KBM-7 (cell line): Measurements from ENCODE around the gene CAMKK1.
A peak's percentile ranks its signal among the peaks of the same experiment; 100 is the strongest.

Experiments used
- DNase-seq: peaks from one replicate; pipeline ENCODE4 v3.0.0-alpha.2; 2015
- in situ Hi-C: fragments of 300-500 bp; cut with MboI; formaldehyde crosslinking; loops from 2 replicates; pipeline ENCODE4 v1.14.3; 2020; ENCODE audit warnings: low sequenced_read_pairs, low pct_unique_long_range_greater_than_20kb, mixed read lengths

CAMKK1 gene

DNA sequence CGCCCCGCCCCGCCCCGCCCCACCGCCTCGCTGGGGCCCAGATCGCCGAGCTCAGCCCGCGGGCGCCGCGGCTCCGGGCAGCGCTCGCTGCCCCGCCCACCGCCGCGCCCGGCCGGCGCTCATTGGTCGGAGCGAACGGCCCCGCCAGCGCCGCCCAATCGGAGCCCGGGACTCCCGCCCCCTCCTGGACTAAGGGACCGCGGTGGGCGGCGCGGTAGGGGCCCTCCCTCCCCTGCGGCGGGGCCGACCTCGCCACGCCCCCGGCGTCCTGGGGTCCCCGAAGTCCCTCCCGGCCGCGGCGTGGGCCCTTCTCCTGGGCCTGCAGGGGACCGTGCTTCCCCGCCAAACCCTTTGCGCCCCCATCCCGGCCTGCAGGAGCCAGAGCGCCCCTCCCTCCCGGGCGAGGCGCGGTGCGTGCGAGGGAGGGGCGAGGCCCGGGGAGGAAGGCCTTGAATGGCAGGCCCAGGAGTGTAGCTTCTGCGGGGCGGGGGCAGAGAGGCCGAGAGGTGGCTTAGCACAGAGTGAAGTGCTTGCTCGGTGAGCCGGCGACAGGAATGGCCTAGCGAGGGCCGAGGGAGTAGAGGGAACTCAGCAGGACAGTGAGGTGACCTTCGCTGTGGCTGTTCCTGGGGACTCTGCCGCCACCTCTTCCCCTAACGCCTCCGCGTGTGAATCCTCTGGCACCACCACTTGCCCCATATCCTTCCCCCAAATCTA is at the start of gene CAMKK1:
Gene CAMKK1 (minus strand): TSS at position 51 of the 717 bp plus-strand sequence. CDS start 7,366 bp downstream, outside the sequence.
- in situ Hi-C loops, result no loop called here
- peak; percentile 83 for DNase-seq

DNA sequence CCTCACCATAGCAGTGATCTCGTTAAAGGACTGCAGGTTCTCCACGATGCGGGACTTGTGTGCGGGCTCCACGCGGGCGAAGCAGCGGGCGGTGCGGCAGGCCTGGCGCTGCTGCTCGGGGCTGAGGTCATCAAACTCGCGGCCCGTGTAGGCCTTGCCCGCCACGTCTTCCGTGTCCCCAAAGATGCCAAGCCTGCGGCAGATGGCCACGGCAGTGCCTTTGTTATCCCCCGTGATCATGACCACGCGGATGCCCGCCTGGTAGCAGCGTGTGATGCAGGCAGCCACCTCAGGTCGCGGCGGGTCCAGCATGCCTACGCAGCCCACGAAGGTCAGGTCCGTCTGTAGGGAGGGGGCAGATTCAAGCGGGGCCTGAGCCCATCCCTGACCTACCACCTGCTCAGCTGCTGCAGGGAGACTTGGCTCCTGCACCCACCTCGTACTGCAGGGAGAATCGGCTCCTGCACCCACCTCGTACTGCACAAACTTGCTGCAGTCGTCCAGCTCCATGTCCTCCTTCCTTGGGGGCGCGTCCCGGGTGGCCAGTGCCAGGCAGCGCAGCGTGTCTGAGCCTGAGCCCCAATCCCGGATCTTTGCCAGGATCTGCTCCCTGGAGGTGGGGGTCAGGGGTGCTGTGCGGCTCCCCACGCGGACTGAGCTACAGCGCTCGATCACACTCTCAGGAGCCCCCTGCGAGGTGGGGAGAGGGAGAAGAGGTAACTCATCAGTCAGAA is 48.3 kb upstream of the CAMKK1 start:
- no peak for DNase-seq
- in situ Hi-C loops, result no loop called here

DNA sequence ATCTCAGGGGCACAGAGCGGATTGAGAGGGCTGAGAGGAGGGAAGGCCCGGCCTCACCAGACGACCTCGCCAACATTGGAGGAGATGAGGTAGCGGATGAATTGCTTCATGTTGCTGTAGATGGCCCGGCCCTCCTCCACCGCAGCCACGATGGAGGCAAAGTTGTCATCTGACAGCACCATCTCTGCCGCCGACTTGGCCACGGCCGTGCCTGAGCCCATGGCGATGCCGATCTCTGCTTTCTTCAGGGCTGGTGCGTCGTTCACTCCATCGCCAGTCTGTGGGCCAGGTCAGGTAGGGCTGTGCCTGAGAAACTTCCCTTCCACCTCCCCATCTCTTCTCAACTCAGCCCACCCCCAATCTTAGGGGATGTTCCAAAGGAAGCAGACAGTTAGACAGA is 44.5 kb upstream of the CAMKK1 start:
- in situ Hi-C loops, result no loop called here
- no peak for DNase-seq

DNA sequence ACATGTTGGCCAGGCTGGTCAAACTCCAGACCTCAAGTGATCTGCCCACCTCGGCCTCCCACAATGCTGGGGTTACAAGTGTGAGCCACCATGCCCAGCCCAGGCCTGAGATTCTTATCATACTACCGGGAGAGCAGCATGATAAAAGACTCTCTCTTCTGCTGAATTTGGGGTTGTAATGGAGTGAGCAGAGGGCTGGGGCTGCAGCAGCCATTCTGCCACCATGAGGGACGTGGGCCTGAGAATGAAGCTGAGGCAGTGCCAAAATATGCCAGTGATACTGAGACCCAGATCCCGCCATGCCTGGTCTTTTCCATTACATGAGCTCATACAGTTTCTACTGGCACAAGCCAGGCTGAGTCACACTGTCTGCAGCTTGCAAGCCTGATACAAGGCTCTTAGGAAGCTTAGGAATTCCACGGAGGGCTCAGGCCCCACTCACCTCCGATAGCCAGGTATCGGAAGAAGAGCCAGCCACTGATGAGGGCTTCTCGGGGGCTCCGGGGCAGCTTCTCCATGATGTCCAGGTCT is 43.0 kb upstream of the CAMKK1 start:
- in situ Hi-C loops, result no loop called here

DNA sequence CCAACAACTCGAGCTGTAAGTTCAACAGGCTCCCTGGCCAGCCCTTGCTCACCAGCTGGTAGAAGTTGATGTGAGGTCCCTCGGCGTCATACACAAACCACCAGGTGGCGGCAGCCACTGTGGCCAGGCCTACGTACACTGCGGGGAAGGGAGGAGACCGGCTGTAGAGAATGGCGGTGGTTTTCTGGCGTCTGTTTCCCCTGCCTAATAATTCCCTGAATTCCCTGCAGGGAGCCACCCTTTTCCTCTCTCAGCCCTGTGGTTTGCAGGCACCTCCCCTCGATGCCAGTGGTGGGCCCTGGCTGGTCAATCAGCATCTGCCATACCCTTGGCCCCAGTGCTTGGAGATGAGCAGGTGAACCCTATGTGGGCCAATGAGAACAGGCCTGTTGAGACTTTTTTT is 42.3 kb upstream of the CAMKK1 start:
- in situ Hi-C loops, result no loop called here

More for the DNA sequence above, 43.0 kb upstream of the CAMKK1 start:
- DNase-seq, result no peak

DNA sequence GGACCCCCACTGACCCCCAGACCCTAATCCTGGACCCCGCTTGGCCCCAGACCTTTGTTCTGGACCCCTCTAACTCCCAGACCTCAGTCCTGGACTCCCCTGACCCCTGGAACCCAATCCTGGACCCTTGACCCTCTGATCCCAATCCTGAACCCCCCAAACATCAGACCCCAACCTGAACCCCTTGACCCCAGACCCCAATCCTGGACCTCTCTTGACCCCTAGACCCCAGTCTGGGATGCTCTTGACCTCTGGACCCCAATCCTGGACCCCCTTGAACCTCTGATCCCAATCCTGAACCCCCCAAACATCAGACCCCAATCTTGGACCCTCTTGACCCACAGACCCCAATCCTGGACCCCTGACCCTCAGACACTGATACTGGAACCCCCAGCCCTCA is 36.9 kb upstream of the CAMKK1 start:
- no peak for DNase-seq
- in situ Hi-C loops, result no loop called here

More for the DNA sequence above, 42.3 kb upstream of the CAMKK1 start:
- DNase-seq, result peak; percentile 80

DNA sequence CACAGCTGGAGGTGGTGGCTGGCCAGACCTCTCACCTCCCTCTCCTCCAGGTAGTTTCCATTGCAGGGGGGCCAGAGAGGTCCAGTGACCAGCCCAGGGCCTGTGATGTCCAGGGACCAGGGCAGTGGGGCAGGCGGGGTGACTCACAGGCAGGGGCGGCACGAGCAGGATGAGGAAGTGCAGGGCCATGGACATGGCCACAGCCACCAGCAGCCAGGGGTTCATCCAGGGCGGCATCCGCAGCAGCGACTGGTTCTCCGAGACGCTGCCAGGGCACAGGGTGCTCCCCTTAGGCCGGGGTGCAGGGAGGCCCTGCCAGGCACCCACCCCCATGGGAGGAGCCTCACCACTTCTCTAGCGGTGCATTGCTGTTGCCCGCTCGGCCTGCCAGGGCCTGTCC is 36.3 kb upstream of the CAMKK1 start:
- in situ Hi-C loops, result no loop called here

DNA sequence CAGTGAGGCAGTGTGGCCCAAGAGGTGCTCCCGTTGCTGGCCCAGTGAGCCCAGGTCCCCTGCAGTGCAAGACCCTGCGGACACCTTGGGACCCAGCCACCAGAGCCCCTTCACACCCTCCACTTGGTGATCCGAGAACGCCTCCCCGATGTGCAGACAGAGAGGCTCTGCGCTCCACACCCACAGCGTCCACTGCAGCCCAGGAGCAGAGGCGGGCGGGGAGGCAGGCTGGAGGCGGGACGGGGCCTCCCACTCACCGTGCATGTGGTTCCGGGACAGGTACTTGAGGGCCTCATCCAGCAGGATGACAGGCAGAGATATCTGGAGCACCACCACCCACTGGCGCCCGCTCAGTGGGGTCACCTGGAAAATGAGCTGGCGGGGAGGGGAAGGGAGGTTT is 35.6 kb upstream of the CAMKK1 start:
- in situ Hi-C loops, result no loop called here
- DNase-seq, result no peak

More for the DNA sequence above, 36.3 kb upstream of the CAMKK1 start:
- no peak for DNase-seq

DNA sequence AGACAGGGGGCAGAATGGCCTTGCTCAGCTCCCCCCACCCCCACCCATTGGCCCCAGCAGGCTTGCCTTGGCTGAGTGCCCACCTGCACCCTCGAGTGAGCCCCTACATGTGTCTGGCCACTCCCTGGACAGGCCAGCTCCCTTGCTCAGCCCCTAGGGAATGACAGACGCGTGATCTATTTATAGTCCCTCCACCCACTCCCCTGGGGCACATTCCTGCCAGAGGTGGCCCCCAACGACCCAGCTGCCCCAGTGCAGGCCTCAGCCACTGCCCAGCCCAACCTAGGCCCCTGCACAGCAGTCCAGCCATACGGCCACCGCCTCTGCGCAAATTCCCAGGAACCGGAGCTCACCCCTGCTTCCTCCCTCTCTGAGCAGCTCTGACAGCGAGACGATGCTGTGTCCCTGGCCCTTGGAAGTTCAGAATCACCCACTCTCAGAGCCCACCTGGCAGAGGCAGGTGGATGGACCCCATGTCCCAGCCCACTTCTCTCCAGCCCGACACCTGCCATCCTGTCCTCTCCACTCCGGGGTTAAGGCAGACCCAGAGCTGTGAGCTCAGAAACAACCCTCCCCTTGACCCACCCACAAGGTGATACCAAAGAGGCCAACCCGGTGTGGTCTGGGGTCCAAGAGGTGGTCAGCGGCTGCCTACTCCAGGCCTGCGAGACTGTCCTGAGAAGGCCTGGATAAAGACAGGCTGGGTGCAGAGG is 34.9 kb upstream of the CAMKK1 start:
- DNase-seq, result no peak
- in situ Hi-C loops, result no loop called here

DNA sequence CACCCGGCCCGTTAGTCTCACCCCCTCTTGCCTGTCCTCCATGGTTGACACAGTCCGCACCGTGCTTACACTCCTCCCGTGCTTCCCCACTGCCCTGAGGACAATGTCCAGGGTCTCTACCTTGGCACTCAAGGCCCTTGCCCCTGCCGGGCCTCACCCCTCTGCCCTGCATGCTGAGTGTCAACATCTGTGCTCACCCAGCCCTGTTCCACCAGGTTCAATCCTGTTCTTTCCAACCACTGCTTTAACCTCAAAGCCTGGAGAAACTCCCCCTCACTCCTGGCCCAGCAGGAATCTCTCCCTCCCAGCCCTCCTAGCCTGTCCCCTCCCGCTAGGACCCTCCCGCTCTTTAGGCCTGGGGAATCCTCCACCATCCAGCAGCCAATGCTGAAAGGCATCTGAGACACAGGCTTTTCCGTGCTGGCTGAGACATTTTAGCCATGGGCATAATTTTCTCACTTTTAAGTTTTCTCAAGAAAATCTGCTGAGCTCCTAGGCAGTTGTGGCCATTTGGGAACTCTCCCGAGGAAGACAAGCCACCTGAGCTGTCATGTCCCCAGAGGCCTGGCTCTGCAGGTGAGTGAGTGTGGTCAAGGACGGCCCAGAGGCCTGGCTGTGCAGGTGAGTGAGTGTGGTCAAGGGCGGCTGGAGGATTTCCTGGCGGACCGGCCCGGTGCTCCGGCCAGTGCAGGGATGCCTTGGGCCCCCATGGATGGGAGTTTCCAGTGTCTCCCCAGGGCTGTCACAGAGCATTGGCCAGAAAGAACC is 34.2 kb upstream of the CAMKK1 start:
- in situ Hi-C loops, result no loop called here
- DNase-seq, result no peak

DNA sequence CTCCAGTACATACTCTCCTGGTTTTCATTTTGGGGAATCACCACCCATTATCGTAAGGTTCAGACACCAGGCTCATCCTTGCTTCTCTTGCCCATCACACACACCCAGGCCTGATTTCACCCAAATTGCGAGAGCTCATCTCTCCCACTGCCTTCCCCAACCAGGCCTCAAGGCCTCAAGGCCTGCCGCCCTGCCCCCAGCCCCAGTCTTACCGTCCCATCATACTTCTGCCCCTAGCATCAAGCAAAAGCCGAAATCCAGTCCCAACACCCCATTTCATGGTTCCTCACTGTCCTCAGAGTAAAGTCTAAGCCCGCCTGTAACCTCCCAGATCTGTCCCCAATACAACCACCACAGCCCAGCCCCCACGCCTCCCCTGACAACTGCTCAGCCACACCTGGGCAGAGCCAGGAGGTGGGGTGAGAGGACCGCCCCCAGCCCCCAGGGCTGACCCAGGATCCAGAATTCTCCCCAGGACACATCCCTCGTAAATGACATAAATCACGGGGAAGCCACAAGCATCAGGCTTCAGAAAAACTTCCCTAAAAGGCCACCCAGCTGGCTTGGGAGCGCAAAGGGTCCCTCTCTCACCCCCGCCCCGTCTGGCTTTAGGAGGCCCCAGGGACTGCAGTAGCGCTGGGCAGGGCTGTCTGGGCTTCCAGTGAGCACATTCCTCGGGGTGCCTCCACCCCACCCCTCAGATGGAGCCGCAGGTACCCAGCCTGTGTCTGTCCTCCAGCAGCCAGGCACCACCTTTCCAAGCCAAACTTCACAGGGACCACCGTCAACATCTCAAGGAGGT is 33.0 kb upstream of the CAMKK1 start:
- no peak for DNase-seq
- in situ Hi-C loops, result no loop called here

DNA sequence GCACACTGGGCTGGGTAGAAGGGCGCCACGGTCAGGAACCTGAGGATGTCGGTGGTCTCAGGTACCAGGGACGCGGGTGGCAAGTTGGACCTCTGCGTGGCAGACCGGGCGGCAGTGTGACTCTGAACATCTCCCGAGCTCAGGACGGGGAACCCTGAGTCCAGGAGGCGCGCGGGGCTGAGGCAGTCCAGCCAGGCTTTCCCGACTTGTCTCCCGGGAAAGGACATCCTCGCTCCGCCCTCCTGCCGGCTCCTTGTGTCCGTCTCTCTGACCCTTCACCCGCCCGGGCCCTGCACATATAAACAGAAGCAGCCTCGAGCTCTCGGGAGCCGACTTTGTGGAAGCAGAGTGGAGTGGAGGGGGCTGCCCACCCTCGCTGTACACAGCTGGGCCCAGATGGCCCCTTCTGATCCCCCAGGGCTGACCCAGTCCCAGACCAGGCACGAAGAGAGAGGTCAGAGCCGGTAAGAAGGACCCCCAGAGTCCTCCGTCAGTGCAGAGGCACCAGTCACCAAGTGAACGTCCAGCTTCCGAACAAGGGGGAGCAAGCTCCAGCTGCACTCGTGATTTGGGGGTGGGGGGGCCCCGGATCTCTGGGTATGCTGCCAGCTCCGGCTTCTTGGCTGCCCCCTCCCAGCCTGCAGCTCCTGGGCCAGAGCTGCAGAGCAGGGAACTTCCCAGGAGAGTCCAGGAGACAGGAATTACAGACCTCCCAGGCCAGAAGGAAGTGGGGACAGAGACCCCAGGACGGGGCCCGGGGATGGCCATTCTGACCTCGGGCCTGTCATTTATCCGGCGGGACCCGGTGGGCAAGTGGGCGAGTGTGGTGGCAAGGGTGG is 31.9 kb upstream of the CAMKK1 start:
- no peak for DNase-seq
- in situ Hi-C loops, result no loop called here

DNA sequence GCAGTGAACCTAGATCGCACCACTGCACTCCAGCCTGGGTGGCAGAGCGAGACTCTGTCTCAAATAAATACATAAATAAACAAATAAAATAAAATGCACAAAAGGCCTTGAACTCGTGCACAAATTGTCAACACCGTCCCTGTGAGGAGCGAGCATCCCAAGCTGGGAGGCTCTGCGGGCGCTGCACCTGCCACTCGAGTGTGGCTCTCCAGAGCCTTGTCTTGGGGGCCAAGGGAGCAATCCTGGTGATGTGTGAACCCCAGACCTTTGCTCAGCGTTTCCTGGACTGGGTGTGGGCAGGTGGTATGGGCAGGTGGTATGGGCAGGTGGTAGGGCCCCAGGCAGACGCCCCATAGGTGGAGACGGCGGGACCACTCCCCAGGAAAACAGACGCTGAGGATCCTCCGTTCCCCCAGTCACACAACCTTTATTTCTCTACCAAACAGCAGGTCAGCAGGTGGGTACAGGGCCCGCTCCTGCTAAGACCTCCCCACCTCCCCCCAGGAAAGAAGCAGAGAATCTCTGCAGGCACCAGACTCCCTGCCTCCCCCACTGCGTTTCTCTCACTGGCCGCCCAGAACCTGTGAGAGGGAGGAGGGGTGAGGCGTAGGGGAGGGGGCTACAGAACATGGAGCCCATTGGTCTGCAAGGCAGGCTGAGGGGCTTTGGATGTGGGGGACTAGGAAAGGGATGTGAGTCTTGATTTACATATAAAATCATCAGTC is 30.8 kb upstream of the CAMKK1 start:
- in situ Hi-C loops, result no loop called here
- no peak for DNase-seq

DNA sequence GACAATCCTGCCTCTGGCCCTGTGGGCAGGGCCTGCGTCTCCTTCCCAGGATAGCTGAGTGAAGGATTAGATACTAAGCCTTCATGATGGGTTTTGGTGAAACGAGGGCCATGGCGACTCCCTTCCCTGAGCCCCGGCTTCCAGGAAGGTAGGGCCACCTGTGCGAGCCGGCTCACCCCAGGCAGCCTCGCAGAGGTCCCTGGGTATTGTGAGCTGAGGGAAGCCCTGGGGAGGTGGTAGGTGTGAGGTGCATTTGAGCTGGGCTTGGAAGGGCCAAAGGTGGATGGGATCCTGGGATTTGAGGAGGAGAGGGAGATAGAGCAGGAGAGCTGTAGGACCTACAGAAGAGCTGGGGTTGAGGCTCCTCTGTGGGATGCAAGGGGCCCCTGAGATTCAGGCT is 29.9 kb upstream of the CAMKK1 start:
- DNase-seq, result no peak
- in situ Hi-C loops, result no loop called here

DNA sequence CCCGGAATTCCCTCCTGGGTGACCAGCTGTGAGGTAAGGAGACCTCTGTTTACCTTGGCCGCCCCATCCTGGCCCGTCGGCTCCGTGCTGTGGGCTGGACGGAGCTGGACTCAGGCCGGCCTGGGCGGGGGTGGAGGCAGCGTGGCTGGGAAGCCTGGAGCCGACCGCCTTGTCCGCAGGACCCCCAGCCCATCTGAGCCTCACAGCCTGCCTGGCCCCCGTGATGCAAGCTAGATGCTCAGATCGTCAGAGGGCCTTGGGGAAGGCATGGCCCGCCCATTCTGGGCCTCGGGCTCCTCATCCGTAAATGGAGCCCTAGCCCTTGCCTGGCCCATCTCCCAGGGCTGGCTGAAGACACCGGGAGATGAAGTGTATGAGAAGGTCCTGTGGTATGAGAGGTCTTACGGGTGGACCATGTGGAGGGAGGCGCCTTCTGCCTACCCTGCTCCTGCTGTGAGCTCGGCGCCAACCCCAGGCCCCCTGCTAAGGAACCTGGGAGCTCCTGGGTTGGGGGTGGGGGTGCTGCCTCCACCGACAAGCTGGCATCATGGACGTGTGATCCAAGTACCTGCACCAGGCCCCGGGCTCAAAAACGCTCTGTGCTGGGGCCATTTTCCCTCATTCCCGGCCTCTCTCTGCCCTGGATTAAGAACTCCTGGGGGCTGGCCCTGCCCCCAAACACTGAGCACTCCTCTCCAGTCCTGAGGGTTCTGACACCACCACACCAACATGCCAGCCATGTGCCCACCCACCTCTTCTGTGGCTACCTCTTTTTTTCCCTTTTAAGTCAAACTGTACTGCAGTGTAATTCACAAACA is 28.9 kb upstream of the CAMKK1 start:
- no peak for DNase-seq
- in situ Hi-C loops, result no loop called here

DNA sequence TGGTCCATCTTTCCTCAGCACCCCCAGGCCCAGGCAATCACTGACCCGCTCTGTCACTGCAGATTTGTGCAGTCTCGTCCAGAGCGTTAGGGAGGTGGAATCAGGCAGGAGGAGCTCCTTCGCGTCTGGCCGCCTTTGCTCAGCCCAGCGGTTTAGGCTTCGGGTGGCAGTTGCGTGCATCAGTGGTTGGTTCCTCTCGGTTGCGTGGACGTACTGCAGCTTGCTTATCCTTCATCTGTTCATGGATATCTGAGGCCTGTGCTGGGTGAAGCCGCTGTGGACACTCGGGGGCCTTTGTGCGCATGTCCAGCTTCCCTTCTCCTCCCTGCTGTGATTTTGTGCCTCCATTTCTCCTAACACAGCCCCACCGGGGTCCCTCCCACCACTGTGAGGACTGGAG is 28.2 kb upstream of the CAMKK1 start:
- in situ Hi-C loops, result no loop called here
- peak; percentile 59 for DNase-seq
